ENCODE data around the gene GRIK4.

Gene GRIK4

GRCh38 chr11:120929664-120930154 is 418.2 kb downstream of the GRIK4 start:
- no peak for DNase-seq (ENCODE audit: low read depth in 1 of 2, low spot score in 1 of 2)

- DNase-seq (ENCODE audit: low read depth in 1 of 2, low spot score in 1 of 2): no peak
Measured at GRCh38 chr11:120931057-120931779, 419.7 kb downstream of the GRIK4 start.

- DNase-seq (ENCODE audit: low read depth in 1 of 2, low spot score in 1 of 2): no peak
Measured at GRCh38 chr11:120932305-120932915, 420.9 kb downstream of the GRIK4 start.

- no peak for DNase-seq (ENCODE audit: low read depth in 1 of 2, low spot score in 1 of 2)
Measured at GRCh38 chr11:120936356-120936755, 424.8 kb downstream of the GRIK4 start.

GRCh38 chr11:120937501-120937900 is 426.0 kb downstream of the GRIK4 start:
- no peak for DNase-seq (ENCODE audit: low read depth in 1 of 2, low spot score in 1 of 2)

- DNase-seq (ENCODE audit: low read depth in 1 of 2, low spot score in 1 of 2): no peak
Measured at GRCh38 chr11:120938260-120938659, 426.7 kb downstream of the GRIK4 start.

- DNase-seq (ENCODE audit: low read depth in 1 of 2, low spot score in 1 of 2): no peak
Measured at GRCh38 chr11:120940160-120940848, 428.8 kb downstream of the GRIK4 start.

GRCh38 chr11:120941000-120941399 is 429.5 kb downstream of the GRIK4 start:
- DNase-seq (ENCODE audit: low read depth in 1 of 2, low spot score in 1 of 2): no peak

- no peak for DNase-seq (ENCODE audit: low read depth in 1 of 2, low spot score in 1 of 2)
Measured at GRCh38 chr11:120942701-120943100, 431.2 kb downstream of the GRIK4 start.

- no peak for DNase-seq (ENCODE audit: low read depth in 1 of 2, low spot score in 1 of 2)
Measured at GRCh38 chr11:120945042-120945441, 433.5 kb downstream of the GRIK4 start.

GRCh38 chr11:120950880-120951279 is 439.3 kb downstream of the GRIK4 start:
- no peak for DNase-seq (ENCODE audit: low read depth in 1 of 2, low spot score in 1 of 2)

GRCh38 chr11:120952461-120953434 is 441.2 kb downstream of the GRIK4 start:
- DNase-seq (ENCODE audit: low read depth in 1 of 2, low spot score in 1 of 2): peak; percentile 31 to 43

- no peak for DNase-seq (ENCODE audit: low read depth in 1 of 2, low spot score in 1 of 2)
Measured at GRCh38 chr11:120954381-120954780, 442.8 kb downstream of the GRIK4 start.

- no peak for DNase-seq (ENCODE audit: low read depth in 1 of 2, low spot score in 1 of 2)
Measured at GRCh38 chr11:120956710-120957495, 445.4 kb downstream of the GRIK4 start.

GRCh38 chr11:120958185-120958584 is 446.6 kb downstream of the GRIK4 start:
- DNase-seq (ENCODE audit: low read depth in 1 of 2, low spot score in 1 of 2): no peak

- no peak for DNase-seq (ENCODE audit: low read depth in 1 of 2, low spot score in 1 of 2)
Measured at GRCh38 chr11:120959189-120959588, 447.6 kb downstream of the GRIK4 start.

- DNase-seq (ENCODE audit: low read depth in 1 of 2, low spot score in 1 of 2): no peak
Measured at GRCh38 chr11:120964857-120965256, 453.3 kb downstream of the GRIK4 start.

GRCh38 chr11:120966840-120967239 is 455.3 kb downstream of the GRIK4 start:
- DNase-seq (ENCODE audit: low read depth in 1 of 2, low spot score in 1 of 2): no peak

GRCh38 chr11:120969993-120970392 is 458.4 kb downstream of the GRIK4 start:
- no peak for DNase-seq (ENCODE audit: low read depth in 1 of 2, low spot score in 1 of 2)

- no peak for DNase-seq (ENCODE audit: low read depth in 1 of 2, low spot score in 1 of 2)
Measured at GRCh38 chr11:120971825-120972224, 460.3 kb downstream of the GRIK4 start.

Measured in activated CD4-positive, alpha-beta T cell treated with anti-CD3 and anti-CD28 coated beads, Interleukin-2, amount 50 U/mL, for 24 hours (primary cell).